ENCODE data around the gene UBE2L6. TPM values are rescaled to one million over a fixed set of nuclear protein-coding genes. Genes with fewer than 3 reads are reported as not detected.

UBE2L6 gene
- 74.1 and 87.1 TPM in 2 replicates for total RNA-seq

DNA sequence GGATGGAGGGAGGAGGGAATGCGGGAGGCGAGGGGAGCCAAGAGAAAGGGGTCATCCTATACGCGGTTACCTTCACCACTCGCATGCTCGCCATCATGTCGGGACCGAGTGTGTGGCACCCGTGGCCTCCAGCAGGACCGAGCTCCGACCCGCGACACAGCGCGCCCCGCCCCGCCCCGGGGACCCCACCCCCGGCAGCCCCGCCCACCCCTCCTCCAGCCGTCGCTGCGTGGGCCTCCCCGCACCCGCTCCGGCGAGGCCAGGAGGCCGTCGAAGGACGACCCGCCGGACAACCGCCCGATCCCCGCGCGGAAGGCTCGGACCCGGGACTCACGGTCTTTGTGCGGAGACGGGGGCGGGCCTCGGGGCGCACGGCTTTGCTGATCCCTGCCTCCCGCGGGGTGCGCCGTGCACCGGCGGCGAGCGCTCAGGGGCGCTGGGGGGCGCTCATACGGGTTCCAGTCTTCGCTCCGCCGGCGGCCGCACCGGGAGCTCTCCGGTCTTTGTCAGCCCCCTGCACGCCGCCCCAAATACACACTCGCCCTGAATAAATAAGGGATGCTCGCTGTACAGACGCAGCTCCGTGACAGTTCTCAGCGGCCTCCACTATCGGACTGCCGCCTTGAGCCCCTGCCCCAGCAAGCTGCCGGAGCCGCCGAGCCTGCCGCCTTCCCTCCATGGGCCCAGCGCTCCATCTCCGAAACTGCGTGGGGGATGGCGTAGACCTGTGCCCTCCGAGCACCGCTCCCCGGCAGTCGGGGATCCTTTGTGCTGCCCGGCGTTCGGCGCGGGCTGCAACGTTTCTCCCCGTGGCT is at the start of gene UBE2L6:
Gene UBE2L6, minus strand, starts transcription at position 158 of the 815 bp plus-strand sequence. Its CDS starts 61 bp downstream, at position 97.
- DNase-seq (ENCODE audit: extremely low read depth, low read depth, low spot score), result no peak

DNA sequence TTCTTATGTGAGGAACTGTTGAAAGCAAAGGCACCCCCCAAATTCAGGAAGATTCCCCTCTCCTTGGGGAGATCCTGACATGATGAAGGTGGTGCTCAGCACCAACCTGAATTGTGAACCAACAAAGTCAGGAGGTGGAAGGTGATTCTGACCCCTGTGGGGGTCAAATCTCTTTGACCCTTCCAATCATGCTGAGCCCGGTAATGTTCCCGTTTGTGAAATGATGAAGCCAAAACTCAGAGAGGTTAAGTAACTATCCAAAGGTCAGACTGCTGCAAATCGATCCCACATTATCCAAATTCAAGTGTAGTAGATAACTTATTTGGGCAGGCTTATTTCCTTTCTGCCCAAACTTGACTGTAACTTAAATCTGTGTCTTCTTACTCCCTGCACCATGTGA is 49.1 kb upstream of the UBE2L6 start:
- no peak for DNase-seq (ENCODE audit: extremely low read depth, low read depth, low spot score)

DNA sequence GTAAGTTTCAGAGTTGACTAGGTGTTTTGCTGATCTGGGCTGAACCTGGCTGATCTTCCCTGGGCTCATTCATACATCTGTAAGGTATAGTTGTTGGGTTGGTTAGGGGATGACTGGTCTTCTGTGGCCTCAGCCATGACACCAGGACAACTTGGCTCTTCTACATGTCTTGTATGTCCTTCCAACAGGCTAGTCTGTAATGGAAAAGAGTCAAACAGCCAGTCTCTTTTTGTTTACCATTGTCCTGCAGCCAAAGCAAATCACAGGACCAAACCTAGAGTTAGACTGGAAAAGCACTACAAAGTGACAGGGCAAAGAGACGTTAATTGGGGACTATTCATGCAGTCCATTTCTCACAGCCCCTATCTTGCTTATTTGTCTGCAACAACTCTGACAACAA is 47.8 kb upstream of the UBE2L6 start:
- no peak for DNase-seq (ENCODE audit: extremely low read depth, low read depth, low spot score)

DNA sequence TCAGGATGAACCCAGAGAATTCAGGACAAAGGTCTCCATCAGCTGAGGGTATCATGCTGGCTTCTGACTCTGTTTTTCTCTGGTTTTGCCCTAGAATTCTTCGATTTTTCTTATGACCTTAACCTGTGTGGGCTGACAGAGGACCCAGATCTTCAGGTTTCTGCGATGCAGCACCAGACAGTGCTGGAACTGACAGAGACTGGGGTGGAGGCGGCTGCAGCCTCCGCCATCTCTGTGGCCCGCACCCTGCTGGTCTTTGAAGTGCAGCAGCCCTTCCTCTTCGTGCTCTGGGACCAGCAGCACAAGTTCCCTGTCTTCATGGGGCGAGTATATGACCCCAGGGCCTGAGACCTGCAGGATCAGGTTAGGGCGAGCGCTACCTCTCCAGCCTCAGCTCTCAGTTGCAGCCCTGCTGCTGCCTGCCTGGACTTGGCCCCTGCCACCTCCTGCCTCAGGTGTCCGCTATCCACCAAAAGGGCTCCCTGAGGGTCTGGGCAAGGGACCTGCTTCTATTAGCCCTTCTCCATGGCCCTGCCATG is 46.8 kb upstream of the UBE2L6 start:
- DNase-seq (ENCODE audit: extremely low read depth, low read depth, low spot score), result no peak

DNA sequence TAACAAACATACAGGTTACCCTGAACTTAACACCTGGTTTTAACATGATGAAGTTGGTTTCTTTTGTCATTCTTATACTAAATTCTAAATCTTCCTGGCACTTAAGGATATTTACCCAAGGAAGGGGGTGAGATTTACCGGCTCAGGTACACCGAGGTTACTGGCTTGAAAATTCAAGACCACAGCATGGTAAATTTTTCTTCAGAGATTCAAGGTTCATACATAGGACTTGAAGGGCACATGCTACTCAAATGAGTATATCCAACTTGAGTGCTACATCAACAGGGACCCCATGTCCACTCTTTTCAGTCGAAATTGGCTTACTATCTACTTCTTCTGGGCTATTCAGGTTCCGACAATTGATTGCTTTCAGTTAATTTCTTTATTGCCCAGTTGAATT is 42.7 kb upstream of the UBE2L6 start:
- DNase-seq (ENCODE audit: extremely low read depth, low read depth, low spot score), result no peak

DNA sequence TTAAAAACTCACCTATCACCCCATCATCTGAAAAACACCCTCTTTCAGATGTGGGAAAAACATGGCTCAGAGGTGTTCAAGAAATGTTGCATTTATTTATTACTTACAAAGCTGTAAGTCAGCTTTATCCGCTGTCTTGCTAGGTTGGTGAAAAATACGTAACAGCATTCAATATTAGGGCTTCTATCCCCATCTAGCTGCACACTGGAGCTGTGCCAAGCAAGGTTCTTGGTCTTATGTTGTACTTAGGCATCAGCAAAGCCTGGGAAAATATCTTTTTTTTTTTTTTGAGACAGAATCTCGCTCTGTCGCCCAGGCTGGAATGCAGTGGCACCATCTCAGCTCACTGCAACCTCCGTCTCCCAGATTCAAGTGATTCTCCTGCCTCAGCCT is 37.6 kb upstream of the UBE2L6 start:
- DNase-seq (ENCODE audit: extremely low read depth, low read depth, low spot score), result no peak

DNA sequence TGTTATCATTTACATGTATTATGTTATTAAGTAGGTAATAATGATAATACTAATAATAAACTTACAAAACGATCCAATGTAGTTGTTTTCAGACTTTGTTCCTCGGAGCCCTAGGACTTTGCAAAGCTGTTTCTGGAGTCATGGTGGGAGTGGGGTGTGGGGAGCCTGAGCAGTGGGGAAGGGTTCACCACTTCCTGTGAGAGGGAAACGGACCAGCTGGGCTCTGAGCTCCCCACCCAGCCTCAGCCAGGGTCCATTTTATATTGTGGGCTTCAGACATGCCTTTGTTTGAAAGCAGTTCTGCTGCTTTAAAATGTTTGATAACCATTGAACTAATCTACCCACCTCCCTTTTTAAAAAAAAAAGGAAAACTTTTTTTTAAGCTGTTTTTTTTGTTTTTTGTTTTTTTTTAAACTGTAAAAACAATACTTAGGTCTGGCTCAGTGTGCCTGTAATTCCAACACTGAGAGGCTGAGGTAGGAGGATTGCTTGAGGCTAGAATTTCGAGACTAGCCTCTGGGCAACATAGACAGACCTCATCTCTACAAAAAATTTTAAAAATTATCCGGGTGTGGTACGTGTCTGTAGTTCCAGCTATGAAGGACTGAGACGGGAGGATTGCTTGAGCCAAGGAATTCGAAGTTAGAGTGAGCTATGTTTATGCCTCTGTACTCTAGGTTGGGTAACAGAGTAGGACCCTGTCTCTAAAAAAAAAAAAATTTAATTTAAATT is 37.0 kb upstream of the UBE2L6 start:
- no peak for DNase-seq (ENCODE audit: extremely low read depth, low read depth, low spot score)

DNA sequence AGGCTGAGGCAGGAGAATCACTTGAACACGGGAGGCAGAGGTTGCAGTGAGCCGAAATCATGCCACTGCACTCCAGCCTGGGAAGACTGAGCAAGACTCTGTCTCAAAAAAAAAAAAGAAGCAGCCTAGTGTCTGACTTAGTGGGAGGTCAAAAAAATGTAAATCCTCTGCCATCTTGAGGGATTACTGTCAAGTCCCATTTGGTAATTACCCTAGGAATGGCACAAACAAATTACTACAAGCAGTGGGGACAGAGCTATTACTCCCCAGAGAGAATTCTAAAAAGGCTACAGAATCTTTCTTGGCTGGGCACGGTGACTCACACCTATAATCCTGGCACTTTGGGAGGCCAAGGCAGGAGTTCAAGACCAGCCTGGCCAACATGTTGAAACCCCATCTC is 33.8 kb upstream of the UBE2L6 start:
- DNase-seq (ENCODE audit: extremely low read depth, low read depth, low spot score), result no peak

DNA sequence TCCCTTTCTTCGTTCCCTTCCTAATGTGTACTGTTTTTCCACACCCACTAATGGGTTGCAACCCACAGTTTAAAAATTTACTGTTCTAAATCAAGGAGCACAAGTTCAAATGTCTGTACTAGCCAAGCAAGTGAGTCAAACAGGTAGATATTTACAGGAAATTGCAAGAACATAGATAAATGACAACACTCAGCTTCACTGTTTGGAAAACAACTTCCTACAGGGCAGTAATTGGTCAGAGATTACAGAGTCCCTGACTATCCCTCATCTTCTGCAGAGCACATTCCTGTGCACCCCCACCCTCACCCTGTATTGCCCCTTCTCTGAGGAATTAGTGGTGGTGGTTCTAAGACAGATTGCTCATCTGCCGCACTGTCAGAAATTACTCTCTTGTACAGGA is 31.9 kb upstream of the UBE2L6 start:
- no peak for DNase-seq (ENCODE audit: extremely low read depth, low read depth, low spot score)

DNA sequence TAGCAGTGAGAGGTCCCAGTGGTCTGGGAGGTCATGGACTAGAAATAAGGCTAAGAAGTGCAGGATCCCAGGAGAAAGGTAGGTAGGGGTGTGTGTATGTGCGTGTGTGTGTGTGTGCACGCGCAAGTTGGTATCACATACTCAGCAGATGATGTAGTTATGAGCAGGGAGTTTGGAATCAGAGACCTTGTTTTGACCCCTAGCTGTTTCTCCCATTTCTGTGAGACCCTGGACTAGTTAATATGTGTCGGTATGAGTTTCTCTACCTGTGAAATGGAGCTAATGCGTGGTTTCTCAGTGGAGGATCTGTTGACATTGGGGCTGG is 31.3 kb upstream of the UBE2L6 start:
- DNase-seq (ENCODE audit: extremely low read depth, low read depth, low spot score), result no peak

DNA sequence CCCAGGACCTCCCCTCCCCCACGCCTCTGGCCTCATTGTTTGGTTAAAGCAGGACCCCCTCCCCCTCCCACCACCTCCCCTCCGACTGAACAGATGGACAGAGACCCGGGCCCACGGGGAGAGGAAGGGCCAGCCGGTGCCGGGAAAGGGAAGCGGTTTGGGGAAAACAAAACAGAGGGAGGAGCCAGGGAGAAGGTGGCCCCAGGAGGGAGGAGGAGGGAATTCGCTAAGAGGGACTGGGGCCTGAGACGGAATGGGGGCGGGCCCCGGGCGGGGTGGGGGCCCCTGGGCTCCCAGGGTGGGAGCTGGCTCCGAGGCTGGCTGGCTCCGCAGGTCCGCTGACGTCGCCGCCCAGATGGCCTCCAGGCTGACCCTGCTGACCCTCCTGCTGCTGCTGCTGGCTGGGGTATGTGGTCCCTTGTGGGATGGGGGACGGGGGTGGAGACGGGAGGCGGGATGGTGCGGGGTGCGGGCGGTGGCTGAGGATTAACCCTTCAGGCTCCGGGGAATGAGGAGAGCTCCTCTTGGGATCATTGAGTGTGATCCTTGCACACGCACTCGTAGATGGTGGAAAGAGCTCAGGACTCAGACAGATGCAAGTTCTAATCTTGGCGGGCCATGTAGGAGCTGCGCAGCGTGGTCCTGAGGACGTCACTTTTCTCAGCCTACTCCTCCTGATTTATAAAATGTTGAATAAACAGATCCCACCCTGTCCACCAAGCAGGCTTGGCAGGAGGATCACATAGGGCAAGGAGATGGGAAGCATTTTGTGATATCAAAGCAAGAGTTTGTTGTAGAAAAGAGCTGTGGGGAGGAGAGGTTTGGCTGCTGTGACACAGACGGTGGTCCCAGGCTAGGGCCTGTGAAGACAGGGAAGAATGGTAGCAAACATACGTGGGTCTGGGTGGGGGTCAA is 30.7 kb upstream of the UBE2L6 start:
- no peak for DNase-seq (ENCODE audit: extremely low read depth, low read depth, low spot score)

DNA sequence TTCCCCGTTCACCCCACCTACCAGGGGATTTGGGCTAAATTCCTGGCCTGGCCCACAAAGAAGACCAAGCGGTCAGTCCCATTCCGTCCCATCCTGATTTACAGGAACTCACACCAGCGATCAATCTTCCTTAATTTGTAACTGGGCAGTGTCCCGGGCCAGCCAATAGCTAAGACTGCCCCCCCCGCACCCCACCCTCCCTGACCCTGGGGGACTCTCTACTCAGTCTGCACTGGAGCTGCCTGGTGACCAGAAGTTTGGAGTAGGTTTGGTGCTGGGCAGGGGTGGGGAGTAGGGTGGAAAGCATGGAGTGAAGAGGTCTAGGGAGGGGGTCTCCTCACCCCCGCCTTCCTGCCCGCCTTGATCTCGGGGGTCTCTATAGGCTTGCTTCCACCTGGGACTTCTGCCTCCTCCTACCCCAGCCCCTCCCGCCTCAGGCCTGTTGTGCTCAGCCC is 30.0 kb upstream of the UBE2L6 start, which contains the start of gene SERPING1:
Gene SERPING1, plus strand, starts transcription at position 225 of the 455 bp plus-strand sequence. CDS start 586 bp downstream, outside the sequence.
- no peak for DNase-seq (ENCODE audit: extremely low read depth, low read depth, low spot score)

DNA sequence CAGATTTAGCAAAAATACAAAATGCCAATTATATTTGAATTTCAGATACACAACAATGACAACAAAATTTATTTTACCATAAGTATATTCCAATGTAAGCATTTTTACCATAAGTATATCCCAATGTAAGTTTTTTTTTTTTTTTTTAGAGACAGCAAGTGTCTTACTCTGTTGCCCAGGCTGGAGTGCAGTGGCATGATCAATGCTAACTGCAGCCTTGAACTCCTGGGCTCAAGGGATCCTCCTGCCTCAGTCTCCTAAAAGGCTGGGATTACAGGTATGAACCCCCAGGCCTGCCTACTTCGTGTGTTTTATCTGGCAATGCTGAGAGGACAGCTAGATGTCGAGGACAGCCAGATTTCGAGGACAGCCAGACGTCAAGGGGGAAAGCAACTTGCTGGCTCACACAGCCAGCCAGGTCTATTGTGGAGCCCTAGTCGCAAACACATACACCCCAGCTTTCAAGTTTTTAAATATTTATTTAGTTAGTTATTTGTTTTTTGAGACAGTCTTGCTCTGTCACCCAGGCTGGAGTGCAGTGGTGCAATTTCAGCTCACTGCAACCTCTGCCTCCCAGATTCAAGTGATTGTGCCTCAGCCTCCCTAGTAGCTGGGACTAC is 28.9 kb upstream of the UBE2L6 start:
- DNase-seq (ENCODE audit: extremely low read depth, low read depth, low spot score), result no peak

DNA sequence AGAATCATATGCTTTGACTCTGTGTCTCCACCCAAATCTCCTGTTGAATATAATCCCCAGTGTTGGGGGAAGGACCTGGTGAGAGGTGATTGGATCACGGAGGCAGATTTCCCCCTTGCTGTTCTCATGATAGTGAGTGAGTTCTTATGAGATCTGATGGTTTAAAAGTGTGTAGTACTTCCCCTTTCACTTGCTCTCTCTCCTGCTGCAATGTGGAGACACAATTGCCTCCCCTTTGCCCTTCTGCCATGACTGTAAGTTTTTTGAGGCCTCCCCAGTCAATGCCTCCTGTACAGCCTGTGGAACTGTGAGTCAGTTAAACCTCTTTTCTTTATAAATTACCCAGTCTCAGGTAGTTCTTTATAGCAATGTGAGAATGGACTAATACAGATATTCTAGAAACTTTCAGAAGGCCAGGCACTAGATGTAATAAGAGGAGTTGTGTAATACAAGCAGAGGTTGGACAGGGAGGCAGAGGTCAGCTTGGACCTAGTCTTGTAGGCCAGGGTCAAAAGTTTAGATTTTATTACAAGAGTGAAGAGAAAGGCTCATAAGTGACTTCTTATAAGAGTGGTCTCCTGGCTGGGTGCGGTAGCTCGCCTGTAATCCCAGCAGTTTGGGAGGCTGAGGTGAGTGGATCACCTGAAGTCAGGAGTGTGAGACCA is 20.7 kb upstream of the UBE2L6 start:
- DNase-seq (ENCODE audit: extremely low read depth, low read depth, low spot score), result no peak

DNA sequence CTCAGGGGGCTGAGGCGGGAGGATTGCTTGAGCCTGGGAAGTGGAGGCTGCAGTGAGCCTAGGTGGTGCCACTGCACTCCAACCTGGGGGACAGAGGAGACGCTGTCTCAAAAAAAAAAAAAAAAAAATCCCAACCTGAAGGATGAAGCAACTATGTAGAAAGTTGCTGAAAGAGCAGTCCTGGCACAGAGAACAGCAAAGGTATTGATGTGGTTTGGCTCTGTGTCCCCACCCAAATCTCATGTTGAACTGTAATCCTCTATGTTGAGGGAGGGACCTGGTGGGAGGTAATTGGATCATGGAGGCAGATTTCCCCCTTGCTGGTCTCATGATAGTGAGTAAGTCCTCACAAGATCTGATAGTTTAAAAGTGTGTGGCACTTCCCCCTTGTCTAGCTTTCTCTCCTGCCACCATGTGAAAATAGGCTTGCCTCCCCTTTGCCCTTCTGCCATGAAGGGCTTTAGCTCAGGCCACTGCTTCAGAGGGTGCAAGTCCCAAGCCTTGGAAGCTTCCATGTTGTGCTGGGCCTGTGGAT is 19.3 kb upstream of the UBE2L6 start:
- no peak for DNase-seq (ENCODE audit: extremely low read depth, low read depth, low spot score)

DNA sequence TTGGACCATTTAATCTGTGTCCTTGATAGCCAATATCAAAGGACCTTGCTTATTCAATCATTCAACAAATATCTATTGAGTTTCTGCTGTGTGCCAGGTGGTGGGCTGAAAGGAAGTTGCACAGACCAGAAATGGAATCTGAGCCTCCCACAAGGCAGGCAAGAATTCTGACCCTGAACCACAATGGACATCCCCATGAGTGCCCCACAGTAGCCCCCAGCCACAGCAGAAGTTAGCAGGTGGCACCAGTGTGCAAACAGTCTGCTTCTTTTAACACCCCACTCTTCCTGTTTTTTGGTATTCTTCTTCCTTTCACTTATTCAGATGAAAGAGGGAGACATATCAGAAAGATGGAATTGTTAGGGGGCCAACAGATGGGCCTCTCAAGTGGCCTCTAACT is 17.8 kb upstream of the UBE2L6 start:
- no peak for DNase-seq (ENCODE audit: extremely low read depth, low read depth, low spot score)

DNA sequence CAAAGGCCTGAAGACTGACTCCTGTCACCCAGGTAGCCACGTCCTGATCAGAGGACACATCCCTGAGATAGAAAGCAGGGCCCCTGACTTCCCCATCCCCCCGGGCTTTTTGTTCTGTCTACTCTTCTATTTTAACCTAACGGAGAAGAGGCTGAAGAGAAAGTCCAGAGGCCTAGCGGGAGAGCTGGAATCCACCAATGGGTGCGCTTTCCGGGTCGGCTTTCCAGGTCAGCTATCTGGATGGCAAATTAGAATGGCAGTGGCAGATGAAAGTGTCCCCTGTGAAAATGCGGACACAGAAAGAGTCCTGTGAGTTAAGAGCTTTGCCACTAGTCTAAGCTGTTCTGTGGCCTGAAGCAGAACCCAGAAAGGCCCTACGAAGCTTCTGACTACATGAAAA is 16.9 kb upstream of the UBE2L6 start:
- no peak for DNase-seq (ENCODE audit: extremely low read depth, low read depth, low spot score)

DNA sequence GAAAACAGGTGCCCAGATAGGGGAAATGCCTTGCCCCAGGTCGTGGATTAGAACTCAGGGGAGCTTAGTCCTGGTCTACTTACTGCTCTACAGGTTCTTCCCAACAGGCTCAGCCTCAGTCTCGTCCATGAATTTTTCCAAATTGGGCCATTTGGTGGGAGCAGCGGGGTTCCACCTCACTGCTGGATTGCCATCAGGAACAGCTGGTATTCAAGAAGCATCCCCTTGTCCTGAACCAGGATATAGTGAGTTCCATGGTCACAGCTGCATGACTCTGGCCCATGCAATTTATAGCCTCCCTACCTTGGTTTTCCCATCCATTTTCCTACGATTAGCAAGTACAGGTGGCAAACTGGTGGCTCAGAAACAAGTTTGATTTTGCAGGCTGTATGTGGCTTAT is 6.6 kb upstream of the UBE2L6 start:
- no peak for DNase-seq (ENCODE audit: extremely low read depth, low read depth, low spot score)

DNA sequence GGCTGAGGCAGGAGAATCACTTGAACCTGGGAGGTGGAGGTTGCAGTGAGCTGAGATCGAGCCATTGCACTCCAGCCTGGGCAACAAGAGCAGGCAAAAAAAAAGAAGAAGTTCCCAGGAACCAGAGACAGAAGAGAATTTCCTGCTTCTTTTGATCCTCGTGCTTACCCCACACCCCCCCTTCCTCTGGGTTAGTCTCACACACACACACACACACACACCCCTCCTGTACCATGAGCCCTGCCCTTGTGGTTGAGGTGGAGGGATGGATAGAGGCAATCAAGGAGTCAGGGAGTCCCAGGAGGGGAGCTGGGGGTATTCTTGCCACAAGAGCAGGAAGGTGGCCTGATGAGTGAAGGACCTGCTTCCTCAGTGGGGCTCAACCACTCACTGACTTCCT is 4.1 kb upstream of the UBE2L6 start:
- DNase-seq (ENCODE audit: extremely low read depth, low read depth, low spot score), result no peak

DNA sequence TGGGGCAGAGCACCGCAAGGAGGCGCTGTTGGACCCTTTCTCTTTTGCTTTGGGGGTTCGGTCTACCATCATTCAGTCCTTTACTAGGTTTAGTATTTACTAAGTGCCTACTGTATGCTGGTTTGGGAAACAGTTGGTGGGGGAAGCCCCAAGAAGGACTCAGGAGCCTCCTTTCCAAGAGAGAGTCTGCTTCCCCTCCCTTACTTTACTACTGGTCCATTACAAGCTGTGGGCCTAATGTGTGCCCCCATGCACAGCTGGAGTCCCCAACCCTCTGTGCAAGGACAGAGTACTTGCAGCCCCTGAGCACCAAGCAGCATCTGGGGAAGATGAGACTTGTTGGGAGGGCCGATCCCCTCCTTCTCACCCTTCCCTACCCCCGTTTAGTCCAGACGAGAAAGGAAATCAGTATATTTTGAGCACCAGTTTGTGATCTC is 876 bp upstream of the UBE2L6 start:
- DNase-seq (ENCODE audit: extremely low read depth, low read depth, low spot score), result peak; percentile 25

Measured in glomerular endothelial cell (primary cell).